ENCODE results near the gene LIPI.
A peak's percentile ranks its signal among the peaks of the same experiment; 100 is the strongest.
"Not testable (repeated sequence)": the region's sequence is repeated elsewhere in the genome, so short reads cannot be mapped to it uniquely, and the experiment has no call there.

LIPI gene

DNA sequence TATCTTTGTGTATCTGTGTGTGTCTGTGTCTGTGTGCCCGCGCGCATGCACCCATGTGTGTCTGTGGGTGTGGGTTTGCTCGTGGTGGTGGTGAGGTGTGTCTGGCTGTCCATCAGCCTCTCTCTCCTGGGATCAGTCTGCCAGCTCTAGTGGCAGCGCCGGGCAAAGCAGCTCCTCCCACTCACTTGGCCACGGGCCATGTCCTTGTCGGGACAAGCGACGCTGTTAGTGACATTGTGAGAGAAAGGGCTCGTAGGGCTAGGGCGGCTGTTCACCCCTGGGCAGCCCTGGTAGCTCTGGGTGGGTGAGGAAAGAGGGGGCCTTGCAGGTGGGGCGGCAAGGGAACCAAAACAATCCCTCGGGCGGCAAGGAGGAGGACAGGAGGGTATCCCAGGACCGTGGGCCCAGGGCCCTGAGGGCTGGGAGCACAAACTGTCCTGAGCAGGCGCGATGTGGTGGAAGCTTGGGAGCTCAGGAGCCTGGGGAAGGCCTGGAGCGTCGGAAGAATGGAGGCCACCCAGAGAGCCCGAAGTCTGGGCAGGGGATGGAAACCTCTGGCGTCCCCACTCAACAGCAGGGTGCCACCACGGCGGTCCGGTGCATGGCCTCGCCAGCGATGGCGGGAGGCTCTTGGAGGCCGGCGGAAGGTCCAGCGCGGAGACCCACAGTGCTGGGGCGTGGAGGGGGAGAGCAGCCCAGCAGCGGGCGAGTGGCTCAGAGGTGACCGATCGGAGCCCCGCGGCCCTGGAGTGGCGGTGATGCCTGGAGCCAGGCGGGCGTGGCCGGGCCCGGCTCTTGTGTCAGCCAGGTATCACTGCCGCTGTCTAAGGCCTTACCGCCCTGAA is 140.5 kb downstream of the LIPI start:
- no peak overlapping the region for H3K4me2 ChIP-seq (ENCODE audit: insufficient read depth, low read length)
- no peaks in the 10 kb centered on the region for H3K4me1 ChIP-seq (ENCODE audit: insufficient read depth, low read length)
- no peaks in the 10 kb centered on the region for H3K27me3 ChIP-seq (ENCODE audit: insufficient read depth, low read length, poor library complexity)
- peak; percentile 29; the same call in 1 of the 3 replicates for ATAC-seq (ENCODE audit: insufficient read depth, low read depth)
- H3K4me3 ChIP-seq (ENCODE audit: low read depth in 1 of 2, low read length in 2 of 2) = no peak overlapping the region
- H2AFZ ChIP-seq (ENCODE audit: low read depth, low read length) = no peak overlapping the region
- H4K20me1 ChIP-seq (ENCODE audit: insufficient read depth, low read length) = no peaks in the 10 kb centered on the region
- no peak for DNase-seq
- 0 out of 2 replicates have a peak, but pooled peaks cover 3% of the 10 kb centered on the region for H3K79me2 ChIP-seq (ENCODE audit: insufficient read depth, low read length)
- no peak overlapping the region for H3K27ac ChIP-seq (ENCODE audit: low read length)
- H3K9me3 ChIP-seq (ENCODE audit: insufficient read depth, low read length, severe bottlenecking) = no peaks in the 10 kb centered on the region
- H3K9ac ChIP-seq (ENCODE audit: low read depth, low read length) = no peak overlapping the region
- TF ChIP-seq EZH2 (IDR thresholded peaks at IDR 0.05; ENCODE audit: borderline replicate concordance, low read depth, low read length, severe bottlenecking) = no peak
- no peak for TF ChIP-seq CTCF (IDR thresholded peaks at IDR 0.05; ENCODE audit: borderline replicate concordance, extremely low read depth, low read length, poor library complexity, severe bottlenecking)
- H3K36me3 ChIP-seq (ENCODE audit: insufficient read depth, low read length) = peaks cover 27% of the 10 kb centered on the region

GRCh38 chr21:14064296-14064645 is 146.5 kb downstream of the LIPI start:
- Histone ChIP-seq H4K20me1 (ENCODE audit: insufficient read depth, low read length) (peaks cover under 1% of the 10 kb centered on the region; the same call in 1 of the 2 replicates), H3K79me2 (ENCODE audit: insufficient read depth, low read length) (peaks cover 13% of the 10 kb centered on the region; the same call in 1 of the 2 replicates), H3K27ac (ENCODE audit: low read length) (no peak overlapping the region), H3K4me2 (ENCODE audit: insufficient read depth, low read length) (no peak overlapping the region), H3K9me3 (ENCODE audit: insufficient read depth, low read length, severe bottlenecking) (no peaks in the 10 kb centered on the region), H3K4me3 (ENCODE audit: low read depth in 1 of 2, low read length in 2 of 2) (no peak overlapping the region), H3K36me3 (ENCODE audit: insufficient read depth, low read length) (peaks cover 3% of the 10 kb centered on the region), H3K4me1 (ENCODE audit: insufficient read depth, low read length) (no peaks in the 10 kb centered on the region), H3K9ac (ENCODE audit: low read depth, low read length) (no peak overlapping the region), H2AFZ (ENCODE audit: low read depth, low read length) (no peak overlapping the region), H3K27me3 (ENCODE audit: insufficient read depth, low read length, poor library complexity) (no peaks in the 10 kb centered on the region)
- no peak for ATAC-seq (ENCODE audit: insufficient read depth, low read depth)
- no peak for TF ChIP-seq EZH2 (IDR thresholded peaks at IDR 0.05; ENCODE audit: borderline replicate concordance, low read depth, low read length, severe bottlenecking)
- TF ChIP-seq CTCF (IDR thresholded peaks at IDR 0.05; ENCODE audit: borderline replicate concordance, extremely low read depth, low read length, poor library complexity, severe bottlenecking) = no peak
- no peak for DNase-seq

DNA sequence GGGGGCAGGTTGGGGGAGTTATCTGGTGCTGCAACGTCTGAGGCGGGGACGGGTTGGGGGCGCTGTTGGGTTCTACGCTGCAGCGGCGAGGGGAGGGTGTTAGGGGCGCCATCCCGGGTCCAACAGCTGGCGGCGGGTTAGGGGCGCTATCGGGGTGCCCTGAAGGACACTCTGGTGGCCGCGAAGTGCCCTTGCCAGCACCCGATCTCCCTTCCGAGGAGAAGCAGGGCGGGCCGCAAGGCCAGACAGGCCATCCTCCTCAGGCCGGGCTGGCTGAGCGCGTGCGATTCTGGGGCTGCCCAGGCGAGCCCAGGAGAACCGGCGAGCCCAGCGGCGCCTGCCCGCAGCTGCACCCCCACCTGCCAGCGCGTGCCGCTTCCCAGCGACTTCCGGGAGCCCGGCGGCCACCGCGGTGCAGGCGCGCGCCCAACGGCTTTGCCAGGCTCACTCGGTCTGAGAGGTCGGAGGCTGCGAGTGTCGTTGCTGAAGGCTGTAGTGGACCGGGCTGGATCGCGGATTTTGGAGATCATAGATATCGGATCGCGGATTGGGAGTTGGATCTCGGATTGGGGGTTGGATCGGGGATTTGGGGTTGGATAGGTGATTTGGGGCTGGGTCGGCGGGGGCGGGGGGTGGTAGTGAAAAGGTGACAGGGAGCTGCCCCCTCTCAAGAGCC is 147.0 kb downstream of the LIPI start:
- H3K4me2 ChIP-seq (ENCODE audit: insufficient read depth, low read length); H4K20me1 ChIP-seq (ENCODE audit: insufficient read depth, low read length); H2AFZ ChIP-seq (ENCODE audit: low read depth, low read length); H3K27me3 ChIP-seq (ENCODE audit: insufficient read depth, low read length, poor library complexity); H3K4me3 ChIP-seq (ENCODE audit: low read depth in 1 of 2, low read length in 2 of 2); ATAC-seq (ENCODE audit: insufficient read depth, low read depth); H3K9ac ChIP-seq (ENCODE audit: low read depth, low read length); H3K9me3 ChIP-seq (ENCODE audit: insufficient read depth, low read length, severe bottlenecking); H3K4me1 ChIP-seq (ENCODE audit: insufficient read depth, low read length); H3K27ac ChIP-seq (ENCODE audit: low read length); DNase-seq; H3K36me3 ChIP-seq (ENCODE audit: insufficient read depth, low read length): not testable (repeated sequence)
- peaks cover 15% of the 10 kb centered on the region; the same call in 1 of the 2 replicates for H3K79me2 ChIP-seq (ENCODE audit: insufficient read depth, low read length)

DNA sequence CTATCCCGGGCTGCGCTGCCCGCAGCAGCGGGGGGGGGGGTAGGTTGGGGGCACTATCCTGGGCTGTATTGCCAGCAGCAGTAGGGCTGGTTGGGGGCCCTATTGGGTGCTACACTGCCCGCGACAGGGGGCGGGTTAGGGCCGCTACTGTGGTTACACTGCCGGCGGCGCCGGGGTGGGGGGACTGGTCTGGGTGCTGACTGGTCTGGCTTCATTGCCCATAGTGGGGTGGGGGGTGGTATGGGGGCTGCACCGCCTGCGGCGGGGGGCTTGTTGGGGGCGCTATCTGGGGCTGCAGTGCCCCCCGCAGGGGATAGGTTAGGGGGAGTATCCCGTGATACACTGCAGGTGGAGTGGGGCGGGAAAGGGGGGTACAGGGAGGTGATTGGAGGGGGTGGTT is 148.1 kb downstream of the LIPI start:
- not testable (repeated sequence) for H3K9ac ChIP-seq (ENCODE audit: low read depth, low read length); H3K4me1 ChIP-seq (ENCODE audit: insufficient read depth, low read length); H2AFZ ChIP-seq (ENCODE audit: low read depth, low read length); H3K27ac ChIP-seq (ENCODE audit: low read length); H3K36me3 ChIP-seq (ENCODE audit: insufficient read depth, low read length); DNase-seq; ATAC-seq (ENCODE audit: insufficient read depth, low read depth); H3K9me3 ChIP-seq (ENCODE audit: insufficient read depth, low read length, severe bottlenecking); H3K27me3 ChIP-seq (ENCODE audit: insufficient read depth, low read length, poor library complexity); H3K4me2 ChIP-seq (ENCODE audit: insufficient read depth, low read length); H3K4me3 ChIP-seq (ENCODE audit: low read depth in 1 of 2, low read length in 2 of 2)
- Histone ChIP-seq H3K79me2 (ENCODE audit: insufficient read depth, low read length) (peaks cover 20% of the 10 kb centered on the region), H4K20me1 (ENCODE audit: insufficient read depth, low read length) (peaks cover 13% of the 10 kb centered on the region)

GRCh38 chr21:14061820-14062219 is 148.9 kb downstream of the LIPI start:
- not testable (repeated sequence) for H3K9ac ChIP-seq (ENCODE audit: low read depth, low read length); H3K4me2 ChIP-seq (ENCODE audit: insufficient read depth, low read length); ATAC-seq (ENCODE audit: insufficient read depth, low read depth); H3K4me1 ChIP-seq (ENCODE audit: insufficient read depth, low read length); H3K36me3 ChIP-seq (ENCODE audit: insufficient read depth, low read length); H2AFZ ChIP-seq (ENCODE audit: low read depth, low read length); H3K9me3 ChIP-seq (ENCODE audit: insufficient read depth, low read length, severe bottlenecking); H3K27me3 ChIP-seq (ENCODE audit: insufficient read depth, low read length, poor library complexity); H3K4me3 ChIP-seq (ENCODE audit: low read depth in 1 of 2, low read length in 2 of 2); DNase-seq; H3K27ac ChIP-seq (ENCODE audit: low read length)
- Histone ChIP-seq H3K79me2 (ENCODE audit: insufficient read depth, low read length) (peaks cover 29% of the 10 kb centered on the region), H4K20me1 (ENCODE audit: insufficient read depth, low read length) (peaks cover 21% of the 10 kb centered on the region)

DNA sequence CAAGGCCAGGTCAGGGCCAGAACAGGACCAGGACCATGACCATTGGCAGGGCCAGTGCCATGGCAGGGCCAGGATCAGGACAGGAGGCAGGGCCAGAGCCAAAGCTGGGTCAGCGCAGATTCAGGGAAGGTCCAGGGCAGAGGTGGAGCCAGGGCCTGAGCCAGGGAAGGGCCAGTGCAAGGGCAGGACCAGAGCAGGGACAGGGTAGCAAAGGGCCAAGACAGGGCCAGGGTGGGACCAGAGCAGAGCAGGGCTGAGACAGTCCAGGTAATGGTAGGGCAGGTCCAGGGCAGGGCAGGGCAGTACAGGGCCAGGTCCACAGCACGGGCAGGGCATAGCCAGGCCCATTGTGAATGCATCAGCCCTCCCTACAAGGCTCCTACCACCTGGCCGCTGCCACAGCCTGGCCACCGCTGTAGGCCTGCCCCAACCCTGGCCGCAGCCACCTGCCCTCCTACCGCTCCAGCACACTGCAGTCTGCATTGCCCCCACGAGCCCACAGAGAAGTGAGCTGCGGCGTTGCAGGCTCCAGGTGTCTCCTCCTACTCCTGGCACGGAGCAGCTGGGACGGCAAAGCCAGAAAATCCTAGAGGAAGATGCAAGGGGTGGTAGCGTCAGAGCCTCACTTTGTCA is 151.6 kb downstream of the LIPI start:
- not testable (repeated sequence) for H3K27me3 ChIP-seq (ENCODE audit: insufficient read depth, low read length, poor library complexity); H3K9ac ChIP-seq (ENCODE audit: low read depth, low read length); H3K9me3 ChIP-seq (ENCODE audit: insufficient read depth, low read length, severe bottlenecking); H2AFZ ChIP-seq (ENCODE audit: low read depth, low read length); H3K4me1 ChIP-seq (ENCODE audit: insufficient read depth, low read length); DNase-seq; H3K4me3 ChIP-seq (ENCODE audit: low read depth in 1 of 2, low read length in 2 of 2); H3K36me3 ChIP-seq (ENCODE audit: insufficient read depth, low read length); H3K4me2 ChIP-seq (ENCODE audit: insufficient read depth, low read length); H3K27ac ChIP-seq (ENCODE audit: low read length)
- Histone ChIP-seq H3K79me2 (ENCODE audit: insufficient read depth, low read length) (peaks cover 52% of the 10 kb centered on the region), H4K20me1 (ENCODE audit: insufficient read depth, low read length) (peaks cover 46% of the 10 kb centered on the region)
- ATAC-seq (ENCODE audit: insufficient read depth, low read depth) = 0 out of 3 replicates have a peak, but pooled peaks have one; percentile 21

Data from DND-41 (cell line).